Vagina (tissue), 2 donors: ENCODE measurements around the gene MYO3B. TPM values are rescaled to one million over a fixed set of nuclear protein-coding genes. Genes with fewer than 3 reads are reported as not detected.

Source experiments
- DNase-seq, 2 donors: peaks; one replicate each; pipeline ENCODE4 v3.0.0-alpha.2; 2017; ENCODE audit errors: extremely low spot score in 2 of 2
- H3K27ac ChIP-seq: fragments of 200-600 bp; sonication (generic); one replicate; pipeline ENCODE4 v1.5.1; 2019
- H3K27me3 ChIP-seq: fragments of 200-600 bp; sonication (generic); one replicate; pipeline ENCODE4 v1.5.1; 2019
- H3K36me3 ChIP-seq, 2 donors: fragments of 200-600 bp; sonication (generic); one replicate each; pipeline ENCODE4 v1.5.1; 2017 to 2019
- H3K4me1 ChIP-seq: fragments of 200-600 bp; sonication (generic); one replicate; pipeline ENCODE4 v1.5.1; 2019
- H3K4me3 ChIP-seq, 2 donors: fragments of 200-600 bp; sonication (generic); 1 replicate in 1 of 2; 2 replicates in 1 of 2; pipeline ENCODE4 v1.5.1; 2016 to 2019
- H3K9me3 ChIP-seq: fragments of 200-600 bp; sonication (generic); one replicate; pipeline ENCODE4 v1.5.1; 2019
- POLR2A ChIP-seq, 2 donors: fragments of 450-650 bp; IDR thresholded peaks; one replicate each; pipeline ENCODE4 v1.6.1; 2017; ENCODE audit warnings: antibody characterized with exemption in 2 of 2, mild to moderate bottlenecking in 2 of 2, moderate library complexity in 2 of 2
- POLR2AphosphoS5 ChIP-seq, 2 donors: sonication (generic); formaldehyde crosslinking; IDR thresholded peaks; one replicate each; pipeline ENCODE4 v1.9.0; 2017; ENCODE audit warnings: antibody characterized with exemption in 2 of 2, mild to moderate bottlenecking in 2 of 2, low read depth in 1 of 2; ENCODE audit not compliant: insufficient read depth in 1 of 2
- intact Hi-C: fragments of 100-400 bp; cut with DNase I; formaldehyde crosslinking; loops from one replicate; pipeline ENCODE4 v1.15.1; 2023
- total RNA-seq: library from RNA; depleted of rRNA; stranded (reverse); fragments of >200 nt; gene quantifications from one replicate; pipeline ENCODE4 v1.2.3, GENCODE V29; 2016
- TF ChIP-seq, protein P1 (sequence below), 3 experiments: fragments of 450-650 bp in 2 of 3; fragments of 200-600 bp in 1 of 3; sonication (generic) in 1 of 3; IDR thresholded peaks; one replicate each; pipeline ENCODE4 v1.5.1; 2017 to 2019; ENCODE audit warnings: antibody characterized with exemption in 3 of 3, mild to moderate bottlenecking in 2 of 3, moderate library complexity in 2 of 3

The MYO3B gene
- total RNA-seq, 1 donor from 2014 or later = 0.49 TPM

GRCh38 chr2:170228429-170228828 lies 50.5 kb downstream of the MYO3B start:
- no peak for DNase-seq
- Histone ChIP-seq H3K4me1 (no peaks in the 10 kb centered on the region), H3K27me3 (no peaks in the 10 kb centered on the region), H3K4me3 (no peak overlapping the region), H3K27ac (no peak overlapping the region), H3K9me3 (no peaks in the 10 kb centered on the region), H3K36me3 (no peaks in the 10 kb centered on the region)
- intact Hi-C loops = no loop called here
- TF ChIP-seq, protein P1, sequence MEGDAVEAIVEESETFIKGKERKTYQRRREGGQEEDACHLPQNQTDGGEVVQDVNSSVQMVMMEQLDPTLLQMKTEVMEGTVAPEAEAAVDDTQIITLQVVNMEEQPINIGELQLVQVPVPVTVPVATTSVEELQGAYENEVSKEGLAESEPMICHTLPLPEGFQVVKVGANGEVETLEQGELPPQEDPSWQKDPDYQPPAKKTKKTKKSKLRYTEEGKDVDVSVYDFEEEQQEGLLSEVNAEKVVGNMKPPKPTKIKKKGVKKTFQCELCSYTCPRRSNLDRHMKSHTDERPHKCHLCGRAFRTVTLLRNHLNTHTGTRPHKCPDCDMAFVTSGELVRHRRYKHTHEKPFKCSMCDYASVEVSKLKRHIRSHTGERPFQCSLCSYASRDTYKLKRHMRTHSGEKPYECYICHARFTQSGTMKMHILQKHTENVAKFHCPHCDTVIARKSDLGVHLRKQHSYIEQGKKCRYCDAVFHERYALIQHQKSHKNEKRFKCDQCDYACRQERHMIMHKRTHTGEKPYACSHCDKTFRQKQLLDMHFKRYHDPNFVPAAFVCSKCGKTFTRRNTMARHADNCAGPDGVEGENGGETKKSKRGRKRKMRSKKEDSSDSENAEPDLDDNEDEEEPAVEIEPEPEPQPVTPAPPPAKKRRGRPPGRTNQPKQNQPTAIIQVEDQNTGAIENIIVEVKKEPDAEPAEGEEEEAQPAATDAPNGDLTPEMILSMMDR (IDR thresholded peaks at IDR 0.05) = no peak
- TF ChIP-seq POLR2AphosphoS5 (IDR thresholded peaks at IDR 0.05; ENCODE audit: insufficient read depth in 1 of 2, low read depth in 1 of 2) = no peak
- no peak for TF ChIP-seq POLR2A (IDR thresholded peaks at IDR 0.05)

- Histone ChIP-seq H3K9me3 (no peaks in the 10 kb centered on the region), H3K4me3 (no peak overlapping the region), H3K4me1 (no peaks in the 10 kb centered on the region), H3K27me3 (no peaks in the 10 kb centered on the region), H3K36me3 (no peaks in the 10 kb centered on the region), H3K27ac (no peak overlapping the region)
- TF ChIP-seq, protein P1 (IDR thresholded peaks at IDR 0.05) = no peak
- TF ChIP-seq POLR2A (IDR thresholded peaks at IDR 0.05) (no peak), POLR2AphosphoS5 (IDR thresholded peaks at IDR 0.05; ENCODE audit: insufficient read depth in 1 of 2, low read depth in 1 of 2) (no peak)
- no peak for DNase-seq
- intact Hi-C loops = no loop called here
These were observed 51.2 kb downstream of the MYO3B start for GRCh38 chr2:170229125-170229524.

DNA sequence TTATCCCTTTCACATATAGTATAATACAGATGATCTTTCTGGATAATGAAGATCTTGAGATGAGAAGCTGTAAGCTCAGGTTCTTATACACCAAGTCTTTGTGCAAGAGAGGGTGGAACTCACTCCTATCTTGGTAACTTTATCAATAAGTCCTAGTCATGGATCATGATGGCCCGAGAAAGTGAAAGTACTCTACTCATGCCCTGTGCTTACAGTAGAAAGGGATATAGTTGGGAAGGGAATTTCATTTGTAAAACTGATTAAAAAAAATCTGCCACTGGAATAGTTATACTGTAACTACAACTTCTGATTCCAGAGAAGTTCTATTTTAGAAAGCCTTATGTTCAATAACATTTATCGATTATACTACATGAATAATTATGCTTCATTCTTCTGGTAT lies 51.8 kb downstream of the MYO3B start:
- H3K27me3 ChIP-seq = no peaks in the 10 kb centered on the region
- intact Hi-C loops = no loop called here
- H3K4me3 ChIP-seq = no peak overlapping the region
- TF ChIP-seq POLR2AphosphoS5 (IDR thresholded peaks at IDR 0.05; ENCODE audit: insufficient read depth in 1 of 2, low read depth in 1 of 2) (no peak), POLR2A (IDR thresholded peaks at IDR 0.05) (no peak)
- TF ChIP-seq, protein P1 (IDR thresholded peaks at IDR 0.05) = no peak
- H3K4me1 ChIP-seq = no peaks in the 10 kb centered on the region
- no peak overlapping the region for H3K27ac ChIP-seq
- no peaks in the 10 kb centered on the region for H3K9me3 ChIP-seq
- no peaks in the 10 kb centered on the region for H3K36me3 ChIP-seq
- DNase-seq = no peak

DNA sequence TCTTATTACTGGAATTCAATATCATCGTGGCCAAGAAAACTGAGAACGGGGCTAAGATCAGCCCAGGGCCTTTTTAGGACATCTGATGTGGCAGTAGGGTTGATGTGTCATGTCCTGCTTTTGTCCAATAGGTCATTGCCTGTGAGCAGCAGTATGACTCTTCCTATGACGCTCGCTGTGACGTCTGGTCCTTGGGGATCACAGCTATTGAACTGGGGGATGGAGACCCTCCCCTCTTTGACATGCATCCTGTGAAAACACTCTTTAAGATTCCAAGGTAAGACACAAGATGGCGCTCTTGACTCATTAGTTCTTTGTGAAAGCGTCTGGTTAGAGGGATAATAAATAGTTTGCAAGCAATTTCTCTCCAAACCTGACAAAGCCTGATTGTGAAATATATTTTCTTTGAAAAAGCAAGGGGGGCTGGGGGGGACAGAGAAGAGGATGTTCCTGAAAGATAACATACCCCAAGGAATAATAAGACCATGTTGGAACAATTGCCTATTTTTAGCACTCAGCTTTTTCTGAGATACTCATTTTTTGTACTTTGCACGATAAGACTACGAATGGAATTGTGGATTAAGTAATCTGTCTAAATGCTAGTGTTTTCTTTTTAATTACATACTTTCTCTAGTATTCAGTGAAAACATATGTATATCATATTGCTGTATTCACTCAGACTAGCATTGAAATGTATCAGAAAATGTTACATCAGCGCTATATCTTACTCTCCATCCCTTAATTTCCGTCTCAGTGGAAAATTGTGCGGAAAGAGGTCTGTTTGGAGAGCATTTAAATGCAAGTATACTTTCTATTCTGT lies 58.1 kb downstream of the MYO3B start:
- Histone ChIP-seq H3K36me3 (no peaks in the 10 kb centered on the region), H3K9me3 (no peaks in the 10 kb centered on the region), H3K4me3 (no peak overlapping the region), H3K27ac (no peak overlapping the region), H3K27me3 (no peaks in the 10 kb centered on the region), H3K4me1 (no peaks in the 10 kb centered on the region)
- DNase-seq = no peak
- TF ChIP-seq, protein P1 (IDR thresholded peaks at IDR 0.05) = peak in 1 of 3 experiments; percentile 22
- TF ChIP-seq POLR2AphosphoS5 (IDR thresholded peaks at IDR 0.05; ENCODE audit: insufficient read depth in 1 of 2, low read depth in 1 of 2) = no peak
- intact Hi-C loops = loop anchor here (5.0 kb wide), 1 partner anchor 576 kb away; no protein-coding TSS in a partner anchor

DNA sequence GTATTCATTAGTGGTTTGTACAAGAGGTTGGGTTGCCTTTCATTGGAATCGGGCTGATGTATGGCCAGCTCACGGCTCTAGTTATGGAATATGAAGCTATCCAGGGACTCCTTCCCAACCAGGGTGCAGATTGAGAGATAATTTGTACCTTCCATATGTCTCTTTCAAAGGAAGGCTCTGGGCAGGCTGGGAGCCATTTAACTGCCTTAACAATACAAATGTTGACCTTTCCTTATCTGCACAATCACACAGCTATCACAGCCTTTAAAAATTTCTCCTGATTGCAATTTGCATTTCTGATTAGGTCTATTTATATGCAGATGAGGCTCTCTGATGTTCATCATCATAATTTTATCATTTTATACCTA lies 58.7 kb downstream of the MYO3B start:
- TF ChIP-seq, protein P1 (IDR thresholded peaks at IDR 0.05) = no peak
- TF ChIP-seq POLR2A (IDR thresholded peaks at IDR 0.05) = no peak
- TF ChIP-seq POLR2AphosphoS5 (IDR thresholded peaks at IDR 0.05; ENCODE audit: insufficient read depth in 1 of 2, low read depth in 1 of 2) = no peak
- Histone ChIP-seq H3K27ac (no peak overlapping the region), H3K4me1 (no peaks in the 10 kb centered on the region), H3K9me3 (no peaks in the 10 kb centered on the region), H3K27me3 (no peaks in the 10 kb centered on the region), H3K4me3 (no peak overlapping the region), H3K36me3 (no peaks in the 10 kb centered on the region)
- intact Hi-C loops = loop anchor here (5.0 kb wide), 1 partner anchor 576 kb away; no protein-coding TSS in a partner anchor
- no peak for DNase-seq
